A549 (cell line): Measurements from ENCODE around the gene SPP1. TPM values are rescaled to one million over a fixed set of nuclear protein-coding genes. Genes with fewer than 3 reads are reported as not detected.

Source experiments
- ATAC-seq, 2 experiments: fragments of 200-7000 bp in 1 of 2; fragments of >200 bp in 1 of 2; cut with Nextera tagmentation in 1 of 2; cut with Tn5 transposase in 1 of 2; 3 replicates each; pipeline versions ENCODE4 v1.8.0 to v1.9.1; 2018 to 2020; ENCODE audit warnings: mild to moderate bottlenecking in 1 of 2, moderate library complexity in 1 of 2
- CTCF ChIA-PET: fragments of 300-600 bp; sonication (Branson Sonifier 250); formaldehyde crosslinking; extraction: SDS; loops from one replicate; lab custom pipeline; 2021; ENCODE audit warnings: antibody characterized with exemption, inconsistent platforms; lab: Yijun Ruan, JAX
- POLR2A ChIA-PET: fragments of 350-600 bp; formaldehyde crosslinking; extraction: SDS; loops from one replicate; lab custom pipeline; 2021; ENCODE audit warnings: antibody characterized with exemption, inconsistent platforms; lab: Yijun Ruan, JAX
- DNase-seq, 2 experiments: peaks; one replicate each; pipeline versions ENCODE4 v3.0.0 to v3.0.0-alpha.2; 2011 to 2016; ENCODE audit warnings: low read depth in 1 of 2, low spot score in 1 of 2
- FAIRE-seq: peaks from 2 replicates; lab custom pipeline; 2011; peaks lifted over from hg19 to GRCh38; lab: Jason Lieb, UNC
- H3K27ac ChIP-seq, 2 experiments: fragments of >200 bp; sonication (Bioruptor Twin); formaldehyde crosslinking; 3 replicates each; pipeline ENCODE4 v1.5.1; 2016 to 2017
- H3K4me1 ChIP-seq: fragments of >200 bp; sonication (Bioruptor Twin); formaldehyde crosslinking; 3 replicates; pipeline ENCODE4 v1.6.1; 2016
- H3K4me2 ChIP-seq: fragments of >200 bp; sonication (Bioruptor Twin); formaldehyde crosslinking; 3 replicates; pipeline ENCODE4 v1.6.1; 2016
- H3K4me3 ChIP-seq: fragments of >200 bp; sonication (Bioruptor Twin); formaldehyde crosslinking; 3 replicates; pipeline ENCODE4 v1.5.1; 2016
- H3K9me3 ChIP-seq: fragments of >200 bp; sonication (Bioruptor Twin); formaldehyde crosslinking; 3 replicates; pipeline ENCODE4 v1.6.1; 2016
- BHLHE40 ChIP-seq: IDR thresholded peaks from 2 replicates; pipeline ENCODE4 v1.6.1; 2012; ENCODE audit warnings: low read depth, low read length, inconsistent platforms
- CBX2 ChIP-seq: fragments of 200-600 bp; sonication (generic); IDR thresholded peaks from 2 replicates; pipeline ENCODE4 v1.6.1; 2016; ENCODE audit warnings: low read depth, mild to moderate bottlenecking, borderline replicate concordance
- CBX8 ChIP-seq: fragments of 200-600 bp; sonication (generic); IDR thresholded peaks from 2 replicates; pipeline ENCODE4 v1.6.1; 2016
- CTCF ChIP-seq: fragments of >200 bp; sonication (Bioruptor Twin); formaldehyde crosslinking; IDR thresholded peaks from 3 replicates; pipeline ENCODE4 v1.5.1; 2016
- EHMT2 ChIP-seq: fragments of 200-600 bp; sonication (generic); IDR thresholded peaks from 2 replicates; pipeline ENCODE4 v1.6.1; 2016; ENCODE audit warnings: antibody characterized with exemption, low read depth, mild to moderate bottlenecking, moderate library complexity
- ESRRA ChIP-seq: fragments of 150-350 bp; IDR thresholded peaks from 2 replicates; pipeline ENCODE4 v1.6.1; 2014; ENCODE audit warnings: mild to moderate bottlenecking, low read length, borderline replicate concordance
- FOSB ChIP-seq: fragments of 250-450 bp; sonication (Bioruptor Pico); IDR thresholded peaks from 2 replicates; pipeline ENCODE4 v1.5.0; 2020; ENCODE audit warnings: mild to moderate bottlenecking, moderate library complexity
- FOSL2 ChIP-seq, 2 experiments: fragments of 450-650 bp in 1 of 2; fragments of >200 bp in 1 of 2; sonication (Bioruptor Twin) in 1 of 2; formaldehyde crosslinking; IDR thresholded peaks; 2 replicates each; pipeline versions ENCODE4 v1.5.0 to v1.6.1; 2016 to 2020; ENCODE audit warnings: mild to moderate bottlenecking in 1 of 2, moderate library complexity in 1 of 2
- HES2 ChIP-seq: fragments of >200 bp; sonication (Bioruptor Twin); formaldehyde crosslinking; IDR thresholded peaks from 2 replicates; pipeline ENCODE4 v1.6.1; 2016
- HEYL ChIP-seq: fragments of 250-450 bp; sonication (Bioruptor Pico); IDR thresholded peaks from 2 replicates; pipeline ENCODE4 v1.8.0; 2021; ENCODE audit warnings: mild to moderate bottlenecking, moderate library complexity
- HOXA7 ChIP-seq: fragments of 250-450 bp; sonication (Bioruptor Pico); IDR thresholded peaks from 2 replicates; pipeline ENCODE4 v1.5.0; 2020; ENCODE audit warnings: mild to moderate bottlenecking, moderate library complexity
- JUN ChIP-seq, 2 experiments: fragments of >200 bp; sonication (Bioruptor Twin); formaldehyde crosslinking; IDR thresholded peaks; 2 replicates in 1 of 2; 3 replicates in 1 of 2; pipeline ENCODE4 v1.6.1; 2016 to 2017
- KDM1A ChIP-seq: fragments of 200-600 bp; sonication (generic); IDR thresholded peaks from 2 replicates; pipeline ENCODE4 v1.6.1; 2016; ENCODE audit warnings: low read depth, mild to moderate bottlenecking
- KDM5A ChIP-seq: fragments of 200-600 bp; sonication (generic); IDR thresholded peaks from 2 replicates; pipeline ENCODE4 v1.6.1; 2016; ENCODE audit warnings: antibody characterized with exemption, mild to moderate bottlenecking
- MAFK ChIP-seq: fragments of 450-650 bp; IDR thresholded peaks from 2 replicates; pipeline ENCODE4 v1.6.1; 2014; ENCODE audit not compliant: partially characterized antibody
- MAX ChIP-seq: IDR thresholded peaks from 2 replicates; pipeline ENCODE4 v1.6.1; 2012
- MYC ChIP-seq: IDR thresholded peaks from 2 replicates; pipeline ENCODE4 v1.6.1; 2012; ENCODE audit warnings: mild to moderate bottlenecking, inconsistent platforms, low read length, improper control_type of control experiment, borderline replicate concordance
- NFE2L2 ChIP-seq: fragments of 150-350 bp; conservative IDR thresholded peaks from 2 replicates; pipeline ENCODE4 v1.6.1; 2014; ENCODE audit warnings: low read length
- NPAS2 ChIP-seq: fragments of 250-450 bp; sonication (Bioruptor Pico); IDR thresholded peaks from 2 replicates; pipeline ENCODE4 v1.8.0; 2022; ENCODE audit warnings: mild to moderate bottlenecking, moderate library complexity, borderline replicate concordance
- NR3C1 ChIP-seq: fragments of >200 bp; sonication (Bioruptor Twin); formaldehyde crosslinking; IDR thresholded peaks from 3 replicates; pipeline ENCODE4 v1.6.1; 2017
- PBX3 ChIP-seq: IDR thresholded peaks from 2 replicates; pipeline ENCODE4 v1.6.1; 2012
- PHF8 ChIP-seq: fragments of 200-600 bp; sonication (generic); IDR thresholded peaks from 2 replicates; pipeline ENCODE4 v1.6.1; 2016; ENCODE audit warnings: low read depth, mild to moderate bottlenecking, antibody characterized with exemption, moderate library complexity, borderline replicate concordance
- POLR2A ChIP-seq: IDR thresholded peaks from 2 replicates; pipeline ENCODE4 v1.6.1; 2012; ENCODE audit warnings: mild to moderate bottlenecking, low read length
- POLR2AphosphoS2 ChIP-seq: conservative IDR thresholded peaks from 2 replicates; pipeline ENCODE4 v1.6.1; 2012; ENCODE audit warnings: low read length, improper control_type of control experiment, inconsistent platforms
- RAD21 ChIP-seq, 2 experiments: fragments of >200 bp in 1 of 2; sonication (Bioruptor Twin) in 1 of 2; formaldehyde crosslinking in 1 of 2; IDR thresholded peaks in 1 of 2; conservative IDR thresholded peaks in 1 of 2; 2 replicates in 1 of 2; 3 replicates in 1 of 2; pipeline ENCODE4 v1.6.1; 2012 to 2018; ENCODE audit warnings: inconsistent platforms in 1 of 2
- RARB ChIP-seq: fragments of 250-450 bp; sonication (Bioruptor Pico); IDR thresholded peaks from 2 replicates; pipeline ENCODE4 v1.8.0; 2021; ENCODE audit warnings: mild to moderate bottlenecking, moderate library complexity
- RCOR1 ChIP-seq: fragments of 150-350 bp; IDR thresholded peaks from 2 replicates; pipeline ENCODE4 v1.6.1; 2014; ENCODE audit warnings: antibody characterized with exemption, low read length, low read depth
- RFX5 ChIP-seq: fragments of 450-650 bp; IDR thresholded peaks from 2 replicates; pipeline ENCODE4 v1.7.1; 2014; ENCODE audit warnings: antibody characterized with exemption, mild to moderate bottlenecking, moderate library complexity
- SREBF2 ChIP-seq: fragments of 450-650 bp; IDR thresholded peaks from 2 replicates; pipeline ENCODE4 v1.6.1; 2014; ENCODE audit warnings: mild to moderate bottlenecking, moderate library complexity
- ZNF302 ChIP-seq: fragments of 250-450 bp; sonication (Bioruptor Pico); IDR thresholded peaks from 2 replicates; pipeline ENCODE4 v1.9.0; 2021; ENCODE audit warnings: inconsistent platforms, mild to moderate bottlenecking, moderate library complexity
- WGBS: methylation state at CpG from one replicate; pipeline ENCODE4 v1.1.6; 2017; ENCODE audit errors: missing lambda C conversion rate; 5-methylcytosine and 5-hydroxymethylcytosine counted together
- polyA plus RNA-seq, 4 experiments: library from polyadenylated mRNA; depleted of rRNA in 3 of 4; stranded (reverse); fragments of >200 nt; fragmentation: RNase III in 1 of 4; extraction: RNeasy Plus Mini Kit Qiagen cat#74134 plus additional on column Dnase treatment in 1 of 4; gene quantifications; 2 replicates in 3 of 4; 3 replicates in 1 of 4; pipeline ENCODE4 v1.2.3, GENCODE V29; 2011 to 2017
- TF ChIP-seq, protein P1 (sequence below): fragments of 250-450 bp; sonication (Bioruptor Pico); IDR thresholded peaks from 2 replicates; pipeline ENCODE4 v1.5.0; 2021; ENCODE audit warnings: mild to moderate bottlenecking, moderate library complexity, borderline replicate concordance
- TF ChIP-seq, protein P2 (sequence below): fragments of >200 bp; sonication (Bioruptor Twin); formaldehyde crosslinking; IDR thresholded peaks from 3 replicates; pipeline ENCODE4 v1.6.1; 2016

SPP1 gene
- polyA plus RNA-seq, 2 of the 4 experiments (the other 2 are of a cell fraction): 226 to 415 TPM

GRCh38 chr4:88003261-88003660, 27.7 kb downstream of the SPP1 start:
- TF ChIP-seq JUN (IDR thresholded peaks at IDR 0.05) (no peak), NFE2L2 (no peak), RCOR1 (no peak), MAX (no peak), FOSL2 (IDR thresholded peaks at IDR 0.05) (no peak), FOSL2 (CRISPR knock-in tag; IDR thresholded peaks at IDR 0.05) (no peak), NR3C1 (no peak), POLR2A (no peak), CTCF (no peak), MAFK (no peak), HOXA7 (CRISPR knock-in tag) (no peak), ESRRA (no peak), POLR2AphosphoS2 (no peak), BHLHE40 (no peak), HES2 (no peak), RARB (no peak), SREBF2 (no peak), CBX2 (no peak), MYC (no peak), FOSB (CRISPR knock-in tag) (no peak)
- Histone ChIP-seq H3K4me1 (0 out of 3 replicates have a peak, but pooled peaks cover 3% of the 10 kb centered on the region), H3K4me3 (no peak overlapping the region), H3K27ac (no peak overlapping the region), H3K9me3 (no peaks in the 10 kb centered on the region), H3K4me2 (no peak overlapping the region)
- FAIRE-seq (no peak), DNase-seq (no peak), ATAC-seq (no peak)
- ChIA-PET CTCF (interaction anchor here (0.6 kb wide), 1 partner anchor 723 kb away, joined by 5 read pairs; no protein-coding TSS in a partner anchor), POLR2A (no interaction called here)
- 43% methylated on average over 3 of the region's 3 CpGs for WGBS

DNA sequence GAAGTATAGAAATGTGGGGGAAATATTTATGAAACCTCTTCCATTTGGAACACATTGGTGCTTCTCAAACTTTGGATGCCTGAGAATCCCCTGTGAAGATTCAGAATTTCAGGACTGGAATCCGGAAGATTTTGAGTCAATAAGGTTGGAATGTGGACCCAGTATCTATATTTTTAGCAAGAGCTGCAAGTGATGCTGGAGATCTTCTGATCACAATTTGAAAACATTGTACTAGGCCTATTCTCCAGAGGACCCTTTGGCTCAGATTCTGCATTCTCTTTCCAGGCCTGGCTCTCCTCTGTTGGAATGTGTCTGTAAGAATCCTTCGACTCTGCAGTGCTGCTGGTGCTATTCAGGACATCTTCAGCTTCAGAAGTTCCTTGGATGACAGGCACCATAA, 29.6 kb downstream of the SPP1 start:
- no peak for ATAC-seq

More for the DNA sequence above, 29.6 kb downstream of the SPP1 start:
- 89% methylated on average over 2 of the region's 2 CpGs for WGBS
- Histone ChIP-seq H3K27ac (no peak overlapping the region), H3K4me1 (peaks cover 16% of the 10 kb centered on the region), H3K4me2 (no peak overlapping the region), H3K4me3 (no peak overlapping the region), H3K9me3 (no peaks in the 10 kb centered on the region)
- FAIRE-seq: no peak
- ChIA-PET POLR2A (no interaction called here), CTCF (interaction anchor here (1.0 to 1.2 kb wide), 2 partner anchors 20 to 156 kb away, joined by 3 read pairs; no protein-coding TSS in a partner anchor)
- no peak for TF ChIP-seq CBX8
- no peak for TF ChIP-seq EHMT2
- no peak for TF ChIP-seq HEYL
- no peak for TF ChIP-seq PHF8
- no peak for TF ChIP-seq KDM5A
- no peak for TF ChIP-seq PBX3
- TF ChIP-seq, protein P1, sequence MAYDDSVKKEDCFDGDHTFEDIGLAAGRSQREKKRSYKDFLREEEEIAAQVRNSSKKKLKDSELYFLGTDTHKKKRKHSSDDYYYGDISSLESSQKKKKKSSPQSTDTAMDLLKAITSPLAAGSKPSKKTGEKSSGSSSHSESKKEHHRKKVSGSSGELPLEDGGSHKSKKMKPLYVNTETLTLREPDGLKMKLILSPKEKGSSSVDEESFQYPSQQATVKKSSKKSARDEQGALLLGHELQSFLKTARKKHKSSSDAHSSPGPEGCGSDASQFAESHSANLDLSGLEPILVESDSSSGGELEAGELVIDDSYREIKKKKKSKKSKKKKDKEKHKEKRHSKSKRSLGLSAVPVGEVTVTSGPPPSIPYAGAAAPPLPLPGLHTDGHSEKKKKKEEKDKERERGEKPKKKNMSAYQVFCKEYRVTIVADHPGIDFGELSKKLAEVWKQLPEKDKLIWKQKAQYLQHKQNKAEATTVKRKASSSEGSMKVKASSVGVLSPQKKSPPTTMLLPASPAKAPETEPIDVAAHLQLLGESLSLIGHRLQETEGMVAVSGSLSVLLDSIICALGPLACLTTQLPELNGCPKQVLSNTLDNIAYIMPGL (CRISPR knock-in tag): no peak
- TF ChIP-seq RFX5: no peak
- TF ChIP-seq HES2: no peak
- TF ChIP-seq, protein P2, sequence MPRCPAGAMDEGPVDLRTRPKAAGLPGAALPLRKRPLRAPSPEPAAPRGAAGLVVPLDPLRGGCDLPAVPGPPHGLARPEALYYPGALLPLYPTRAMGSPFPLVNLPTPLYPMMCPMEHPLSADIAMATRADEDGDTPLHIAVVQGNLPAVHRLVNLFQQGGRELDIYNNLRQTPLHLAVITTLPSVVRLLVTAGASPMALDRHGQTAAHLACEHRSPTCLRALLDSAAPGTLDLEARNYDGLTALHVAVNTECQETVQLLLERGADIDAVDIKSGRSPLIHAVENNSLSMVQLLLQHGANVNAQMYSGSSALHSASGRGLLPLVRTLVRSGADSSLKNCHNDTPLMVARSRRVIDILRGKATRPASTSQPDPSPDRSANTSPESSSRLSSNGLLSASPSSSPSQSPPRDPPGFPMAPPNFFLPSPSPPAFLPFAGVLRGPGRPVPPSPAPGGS: no peak
- TF ChIP-seq CBX2: no peak
- no peak for TF ChIP-seq NPAS2 (CRISPR knock-in tag)
- no peak for TF ChIP-seq ZNF302 (CRISPR knock-in tag)
- no peak for TF ChIP-seq HOXA7 (CRISPR knock-in tag)
- TF ChIP-seq KDM1A: no peak
- no peak for TF ChIP-seq BHLHE40
- TF ChIP-seq RAD21 (conservative IDR thresholded peaks at IDR 0.05 in 1 of 2, IDR thresholded peaks at IDR 0.05 in 1 of 2): no peak
- TF ChIP-seq NFE2L2: no peak
- no peak for DNase-seq
